Left colon (tissue), 2 donors: ENCODE data around the gene VWA8. TPM values are rescaled to one million over a fixed set of nuclear protein-coding genes. Genes with fewer than 3 reads are reported as not detected.
"Not testable (repeated sequence)": the region's sequence is repeated elsewhere in the genome, so short reads cannot be mapped to it uniquely, and the experiment has no call there.

Experiments used
- ATAC-seq: fragments of 200-7000 bp; cut with Tn5 transposase; one replicate; pipeline ENCODE4 v1.9.1; 2020; ENCODE audit warnings: mild to moderate bottlenecking, moderate library complexity
- DNase-seq, 2 donors: peaks; one replicate each; pipeline ENCODE4 v3.0.0-alpha.2; 2020
- intact Hi-C, 2 donors: fragments of 100-400 bp; cut with DNase I in 1 of 2; cut with micrococcal nuclease in 1 of 2; formaldehyde crosslinking; loops; one replicate each; pipeline versions ENCODE4 v1.11.2 to v1.14.0; 2022; cut with DNase I, micrococcal nuclease
- total RNA-seq, 2 donors: library from RNA; stranded (reverse); fragmentation: NEBNext Ultra II Directional; extraction: Animal tissue kit (Norgen Biotek cat#: 25700); gene quantifications; one replicate each; pipeline ENCODE4 v1.2.1, GENCODE V29; 2021
- donor health status: DM: no; HTN: no; CAD: no.
- donor health status: DM: yes; HTN: yes; CAD: no.

The VWA8 gene
- total RNA-seq, 2 donors from 2014 or later = 26.9 to 31.1 TPM

- ATAC-seq (no peak), DNase-seq (no peak)
- intact Hi-C loops = no loop called here
These were observed 25.9 kb downstream of the VWA8 start for GRCh38 chr13:41934994-41935393.

DNA sequence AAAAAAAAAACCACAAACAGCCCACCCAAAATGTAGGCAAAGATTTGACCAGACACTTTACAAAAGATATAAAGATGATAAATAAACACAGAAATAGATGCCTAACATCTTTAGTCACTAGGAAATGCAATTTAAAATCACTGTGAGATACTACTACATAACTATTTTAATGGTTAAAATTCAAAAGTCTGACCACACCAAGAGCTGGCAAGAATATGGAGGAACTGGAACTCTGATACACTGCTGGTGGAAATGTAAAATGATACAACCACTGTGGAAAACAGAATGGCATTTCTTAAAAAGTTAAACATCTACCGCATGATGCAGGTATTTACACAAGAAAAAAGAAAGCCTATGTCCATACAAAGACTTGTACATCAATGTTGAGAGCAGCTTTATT is 26.8 kb downstream of the VWA8 start:
- ATAC-seq = no peak

DNA sequence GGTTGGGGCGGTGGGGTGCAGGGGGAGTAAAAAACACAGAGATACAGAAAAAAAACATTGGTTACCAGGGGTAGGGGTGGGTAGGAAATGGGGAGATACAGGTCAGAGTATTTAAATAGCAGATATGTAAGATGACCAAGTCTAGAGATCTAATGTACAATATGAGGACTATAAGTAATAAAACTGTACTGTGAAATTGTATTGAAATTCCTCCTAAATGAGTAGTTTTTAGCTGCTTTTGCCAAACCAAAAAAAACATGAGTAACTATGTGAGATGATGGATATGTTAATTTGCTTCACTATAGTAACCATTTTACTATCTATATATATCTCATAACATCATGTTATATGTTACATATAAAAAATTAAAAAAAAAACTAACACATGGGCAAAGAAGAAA is 29.6 kb downstream of the VWA8 start:
- intact Hi-C loops = no loop called here
- no peak for ATAC-seq
- no peak for DNase-seq

More for the DNA sequence above, 26.8 kb downstream of the VWA8 start:
- intact Hi-C loops = no loop called here
- no peak for DNase-seq

DNA sequence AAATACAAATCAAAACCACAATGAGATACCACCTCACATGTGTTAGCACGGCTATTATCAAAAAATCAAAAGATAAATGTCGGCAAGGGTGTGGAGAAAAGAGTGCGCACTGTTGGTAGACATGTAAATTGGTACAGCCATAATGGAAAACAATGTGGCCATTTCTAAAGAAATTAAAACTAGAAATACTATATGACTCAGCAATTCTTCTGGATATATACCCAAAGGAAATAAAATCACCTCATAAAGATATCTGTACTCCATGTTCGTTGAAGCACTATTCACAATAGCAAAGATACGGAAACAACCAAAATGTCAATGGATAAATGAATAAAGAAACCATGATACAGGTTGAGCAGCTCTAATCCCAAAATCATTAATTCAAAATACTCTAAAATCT is 30.8 kb downstream of the VWA8 start:
- no peak for ATAC-seq
- no peak for DNase-seq
- intact Hi-C loops = no loop called here

- intact Hi-C loops = no loop called here
- no peak for DNase-seq
- no peak for ATAC-seq
These were observed 32.6 kb downstream of the VWA8 start for GRCh38 chr13:41928323-41928722.

DNA sequence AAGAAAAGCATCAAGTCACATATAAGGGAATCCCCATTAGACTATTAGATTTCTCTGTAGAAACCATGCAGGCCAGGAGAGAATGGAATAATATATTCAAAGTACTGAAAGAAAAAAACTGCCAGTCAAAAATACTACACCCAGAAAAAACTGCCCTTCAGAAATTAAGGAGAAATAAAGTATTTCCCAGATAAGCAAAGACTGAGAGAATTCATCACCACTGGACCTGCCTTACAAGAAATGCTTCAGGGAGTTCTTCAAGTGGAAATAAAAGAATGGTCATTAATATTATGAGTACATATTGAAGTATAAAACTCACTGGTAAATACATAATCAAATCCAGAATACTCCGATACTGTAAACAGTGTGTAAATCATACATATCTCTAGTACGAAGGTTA is 35.9 kb downstream of the VWA8 start:
- ATAC-seq = no peak
- DNase-seq = no peak
- intact Hi-C loops = no loop called here

DNA sequence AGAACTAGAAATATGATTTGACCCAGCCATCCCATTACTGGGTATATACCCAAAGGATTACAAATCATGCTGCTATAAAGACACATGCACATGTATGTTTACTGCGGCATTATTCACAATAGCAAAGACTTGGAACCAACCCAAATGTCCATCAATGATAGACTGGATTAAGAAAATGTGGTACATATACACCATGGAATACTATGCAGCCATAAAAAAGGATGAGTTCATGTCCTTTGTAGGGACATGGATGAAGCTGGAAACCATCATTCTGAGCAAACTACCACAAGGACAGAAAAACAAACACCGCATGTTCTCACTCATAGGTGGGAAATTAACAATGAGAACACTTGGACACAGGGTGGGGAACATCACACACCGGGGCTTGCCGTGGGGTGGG is 38.0 kb downstream of the VWA8 start:
- intact Hi-C loops, ATAC-seq, DNase-seq: not testable (repeated sequence)

DNA sequence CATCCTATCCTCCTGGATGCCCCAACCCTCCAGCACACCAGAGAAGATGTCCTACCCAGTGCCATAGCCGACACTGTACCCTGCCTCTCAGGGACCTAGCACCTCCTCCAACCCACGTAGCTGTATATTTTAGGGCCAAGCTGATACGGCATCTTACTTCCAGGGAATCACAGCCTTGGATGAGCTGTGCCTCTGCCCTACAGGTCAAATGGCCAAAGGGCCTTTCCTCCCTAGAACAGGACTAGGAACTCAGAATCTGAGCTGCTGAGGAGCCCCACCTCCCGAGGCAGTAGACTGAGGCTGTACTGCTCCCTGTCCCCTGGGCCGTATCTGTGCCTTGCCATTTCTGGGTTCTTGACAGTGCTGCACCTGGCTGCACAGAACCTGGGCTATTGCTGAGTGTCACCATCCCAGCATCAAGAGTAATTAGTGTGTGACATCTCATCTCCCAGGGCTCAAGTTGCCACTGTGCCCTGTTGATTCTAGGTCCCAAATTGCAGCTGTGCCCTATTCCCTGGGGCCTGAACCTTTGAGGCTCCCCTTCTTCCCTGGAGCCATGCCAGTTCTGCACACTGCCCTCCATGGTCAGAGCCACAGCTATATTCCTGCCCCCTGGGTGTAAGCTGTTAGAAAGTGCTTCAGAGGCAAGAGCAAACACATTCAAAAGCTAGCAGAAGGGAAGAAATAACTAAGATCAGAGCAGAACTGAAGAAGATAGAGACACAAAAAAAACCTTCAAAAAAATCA is 41.0 kb downstream of the VWA8 start:
- DNase-seq (no peak), ATAC-seq (no peak)
- intact Hi-C loops = no loop called here

DNA sequence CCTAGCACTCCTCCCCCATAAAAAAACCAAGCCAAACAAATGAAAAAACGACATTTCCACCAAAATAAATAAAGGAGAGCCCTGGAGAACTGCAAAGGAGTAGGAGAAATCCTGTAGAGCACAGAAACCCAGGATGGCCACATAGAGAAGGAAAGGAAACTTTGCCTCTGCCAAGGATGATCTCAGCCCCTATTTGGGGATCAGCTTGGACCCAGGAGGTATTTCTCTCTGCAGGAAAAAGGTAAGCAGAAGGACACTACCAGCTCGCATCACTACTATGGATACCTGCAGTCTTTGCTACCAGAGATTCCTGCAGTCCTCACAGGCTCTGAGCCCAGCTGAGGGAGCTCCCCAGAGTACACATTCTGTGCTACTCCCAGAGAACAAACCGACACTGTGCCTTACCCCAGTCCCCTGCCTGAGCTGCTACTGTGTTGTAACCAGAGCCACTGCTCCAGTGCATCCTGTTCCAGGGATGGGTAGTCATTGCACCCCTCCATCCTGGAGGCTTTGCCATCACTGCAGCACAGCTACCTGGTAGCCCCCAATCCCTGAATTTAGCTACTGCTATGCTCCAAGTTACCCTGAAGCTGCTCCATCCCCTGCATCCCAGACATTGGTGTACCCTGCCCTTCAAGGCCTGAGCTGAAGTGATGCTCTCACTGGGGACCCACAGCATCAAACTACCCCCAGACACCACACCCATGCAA is 41.7 kb downstream of the VWA8 start:
- DNase-seq = no peak
- intact Hi-C loops = no loop called here
- no peak for ATAC-seq

GRCh38 chr13:41917641-41918040 is 43.3 kb downstream of the VWA8 start:
- intact Hi-C loops = no loop called here
- ATAC-seq (no peak), DNase-seq (no peak)

- peak; percentile 27 for ATAC-seq
- no peak for DNase-seq
- intact Hi-C loops = no loop called here
These were observed 44.5 kb downstream of the VWA8 start for GRCh38 chr13:41916173-41916954.

DNA sequence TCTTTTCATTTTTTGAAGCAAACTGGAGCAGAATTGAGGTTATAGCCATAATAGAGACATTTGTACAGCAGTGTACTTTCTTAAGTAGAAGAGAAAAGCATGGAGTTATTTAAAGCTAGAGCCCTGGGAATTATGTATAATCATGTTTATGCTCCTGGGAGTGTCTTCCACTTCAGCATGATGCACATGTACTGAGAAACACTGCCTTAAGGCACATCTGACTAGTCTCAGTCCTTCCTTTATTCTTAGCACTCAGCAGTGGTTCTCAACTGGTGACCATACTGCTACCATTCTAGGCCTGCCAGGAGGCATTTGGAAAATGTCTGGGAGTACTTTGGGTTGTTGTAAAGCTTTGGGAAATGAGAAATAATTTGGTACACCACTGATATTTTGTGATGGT is 45.8 kb downstream of the VWA8 start:
- intact Hi-C loops = no loop called here
- DNase-seq (no peak), ATAC-seq (peak; percentile 41)

GRCh38 chr13:41914552-41914951 is 46.4 kb downstream of the VWA8 start:
- intact Hi-C loops = no loop called here

GRCh38 chr13:41909506-41909905 is 51.4 kb downstream of the VWA8 start:
- intact Hi-C loops = loop anchor here in 1 of 2 donors (10.0 kb wide), 1 partner anchor 205 kb away; no protein-coding TSS in a partner anchor
- no peak for ATAC-seq
- no peak for DNase-seq

More at GRCh38 chr13:41914552-41914951, 46.4 kb downstream of the VWA8 start:
- no peak for DNase-seq
- no peak for ATAC-seq

DNA sequence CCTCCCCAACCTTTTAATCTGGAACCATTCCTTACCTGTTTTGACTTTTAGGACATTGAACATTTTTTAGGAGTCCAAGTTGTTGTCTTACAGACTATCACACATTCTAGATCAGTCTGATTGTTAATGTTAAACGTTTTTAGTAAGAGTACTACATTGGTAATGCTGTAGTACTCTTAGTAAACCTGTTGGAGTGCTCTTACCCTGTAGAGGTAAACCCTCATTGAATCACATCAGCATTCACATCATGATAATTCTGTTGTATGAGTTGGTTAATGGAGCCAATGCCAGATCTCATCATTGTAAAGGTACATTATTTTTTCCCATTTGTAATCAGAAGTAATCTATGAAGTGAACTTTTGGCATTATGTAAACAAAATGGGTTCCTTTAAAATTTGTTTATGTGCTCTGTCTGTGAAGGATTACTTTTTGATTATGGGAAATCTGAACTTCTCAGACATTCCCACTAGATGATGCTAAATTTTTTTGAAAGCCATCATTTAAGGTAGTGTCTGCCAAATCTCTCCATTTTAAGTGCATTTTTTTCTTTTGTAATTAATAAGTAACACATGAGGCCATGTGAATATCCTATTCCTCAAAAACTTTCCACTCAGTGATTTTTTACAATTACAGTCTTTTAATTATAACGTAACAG is 55.2 kb downstream of the VWA8 start:
- no peak for DNase-seq
- intact Hi-C loops = loop anchor here in 1 of 2 donors (10.0 kb wide), 1 partner anchor 209 kb away; no protein-coding TSS in a partner anchor
- ATAC-seq = peak; percentile 97

DNA sequence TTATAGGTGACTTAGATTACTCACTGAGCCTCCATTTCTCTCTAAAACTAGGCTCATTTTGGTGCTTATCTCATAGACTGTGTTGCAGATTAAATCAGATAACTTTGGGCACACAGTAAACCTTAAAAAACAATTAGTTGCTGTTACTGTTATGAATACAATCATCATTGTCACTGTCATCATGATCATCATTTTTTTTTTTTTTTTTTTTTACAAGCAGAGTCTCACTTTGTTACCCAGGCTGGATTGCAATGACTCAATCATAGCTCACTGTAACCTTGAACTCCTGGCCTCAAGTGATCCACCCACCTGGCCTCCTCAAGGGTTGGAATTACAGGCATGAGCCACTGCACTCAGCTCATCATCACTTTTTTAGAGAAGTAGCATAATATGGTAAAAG is 60.0 kb downstream of the VWA8 start:
- DNase-seq (no peak), ATAC-seq (peak; percentile 61)
- intact Hi-C loops = loop anchor here in 1 of 2 donors (10.0 kb wide), 1 partner anchor 214 kb away; no protein-coding TSS in a partner anchor

DNA sequence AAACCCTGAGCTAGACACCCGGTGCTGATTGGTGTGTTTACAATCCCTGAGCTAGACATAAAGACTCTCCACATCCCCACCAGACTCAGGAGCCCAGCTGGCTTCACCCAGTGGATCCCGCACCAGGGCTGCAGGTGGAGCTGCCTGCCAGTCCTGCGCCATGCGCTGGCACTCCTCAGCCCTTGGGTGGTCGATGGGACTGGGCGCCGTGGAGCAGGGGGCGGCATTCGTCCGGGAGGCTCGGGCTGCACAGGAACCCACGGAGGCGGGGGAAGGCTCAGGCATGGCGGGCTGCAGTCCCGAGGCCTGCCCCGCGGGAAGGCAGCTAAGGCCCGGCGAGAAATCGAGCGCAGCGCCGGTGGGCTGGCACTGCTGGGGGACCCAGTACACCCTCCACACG is 62.5 kb downstream of the VWA8 start:
- ATAC-seq, DNase-seq, intact Hi-C loops: not testable (repeated sequence)

GRCh38 chr13:41897126-41897525 is 63.8 kb downstream of the VWA8 start:
- ATAC-seq = no peak

DNA sequence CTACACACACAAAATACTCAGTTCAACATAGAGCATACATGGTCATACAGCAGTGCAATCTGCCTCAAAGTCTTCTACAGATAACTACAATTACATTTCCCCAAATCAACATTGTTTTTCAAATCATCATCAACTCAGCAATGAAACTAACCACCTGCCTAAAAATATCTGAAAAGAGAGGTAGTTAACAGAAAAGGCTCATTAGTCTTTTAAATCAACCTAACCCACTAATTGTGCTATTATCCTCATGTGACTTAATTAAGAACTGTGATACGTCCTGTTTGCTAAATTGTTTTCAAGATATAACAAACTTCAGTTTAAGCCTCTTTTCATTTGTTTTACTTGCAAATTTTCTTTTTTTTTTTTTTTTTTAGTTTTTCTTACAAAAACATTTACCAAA is 65.4 kb downstream of the VWA8 start:
- intact Hi-C loops = no loop called here
- ATAC-seq (no peak), DNase-seq (no peak)

More at GRCh38 chr13:41897126-41897525, 63.8 kb downstream of the VWA8 start:
- intact Hi-C loops = no loop called here
- no peak for DNase-seq
